K562 (cell line): Measurements from ENCODE around the gene VSNL1. TPM values are rescaled to one million over a fixed set of nuclear protein-coding genes. Genes with fewer than 3 reads are reported as not detected.

Source experiments
- ATAC-seq: fragments of 200-7000 bp; cut with Tn5 transposase; 3 replicates; pipeline ENCODE4 v1.9.1; 2020; ENCODE audit warnings: moderate library complexity
- BruUV-seq: library from RNA; stranded (reverse); fragments of 400-500 nt; replicated peaks from 2 replicates; lab custom pipeline; 2021; lab: Mats Ljungman, UMichigan
- CTCF ChIA-PET: fragments of 300-600 bp; formaldehyde crosslinking; extraction: SDS; loops from one replicate; lab custom pipeline; 2021; ENCODE audit warnings: low intra/inter-chr PET ratio; lab: Yijun Ruan, JAX
- POLR2A ChIA-PET: fragments of 300-600, 350-650 bp; sonication (Branson Sonifier 250); formaldehyde crosslinking; extraction: SDS; loops from one replicate; lab custom pipeline; 2021; ENCODE audit warnings: antibody characterized with exemption, inconsistent platforms; lab: Yijun Ruan, JAX
- DNase-seq, 4 experiments: peaks; one replicate each; pipeline versions ENCODE4 v3.0.0 to v3.0.0-alpha.2; 2011 to 2018; ENCODE audit warnings: low spot score in 3 of 4, mixed read lengths in 3 of 4; ENCODE audit errors: extremely low read depth in 1 of 4
- FAIRE-seq: peaks from 2 replicates; lab custom pipeline; 2011; peaks lifted over from hg19 to GRCh38; lab: Jason Lieb, UNC
- H2AFZ ChIP-seq: 2 replicates; pipeline ENCODE4 v1.6.0; 2011; ENCODE audit warnings: low read depth, low read length, control low read depth, inconsistent platforms
- H3K27ac ChIP-seq: fragments of 200-600 bp; 3 replicates; pipeline ENCODE4 v1.8.0; 2011; ENCODE audit warnings: low read depth, mild to moderate bottlenecking, control low read depth, inconsistent platforms, low read length, moderate library complexity, mixed read lengths; ENCODE audit errors: extremely low read depth
- H3K27me3 ChIP-seq, 2 experiments: fragments of 300-600 bp in 1 of 2; 2 replicates in 1 of 2; 3 replicates in 1 of 2; pipeline versions ENCODE4 v1.6.0 to v1.8.0; 2011; ENCODE audit warnings: inconsistent platforms in 2 of 2, low read length in 2 of 2, mild to moderate bottlenecking in 1 of 2, mixed read lengths in 1 of 2, moderate library complexity in 1 of 2; ENCODE audit not compliant: control insufficient read depth in 2 of 2, insufficient read depth in 2 of 2
- H3K36me3 ChIP-seq: fragments of 300-600 bp; 3 replicates; pipeline ENCODE4 v1.8.0; 2011; ENCODE audit warnings: mild to moderate bottlenecking, low read length, inconsistent platforms; ENCODE audit not compliant: control insufficient read depth, insufficient read depth
- H3K4me1 ChIP-seq, 2 experiments: fragments of 200-600 bp in 1 of 2; replicated peaks in 1 of 2; 2 replicates in 1 of 2; 3 replicates in 1 of 2; pipeline versions ENCODE4 v1.5.1 to v1.8.0; 2011; ENCODE audit warnings: inconsistent platforms in 2 of 2, low read length in 2 of 2, mild to moderate bottlenecking in 1 of 2, mixed read lengths in 1 of 2, moderate library complexity in 1 of 2; ENCODE audit not compliant: control insufficient read depth in 2 of 2, insufficient read depth in 2 of 2
- H3K4me2 ChIP-seq: 2 replicates; pipeline ENCODE4 v1.6.1; 2011; ENCODE audit warnings: low read length, control low read depth, inconsistent platforms, mixed read lengths; ENCODE audit not compliant: insufficient read depth
- H3K4me3 ChIP-seq: fragments of 200-600 bp; sonication (generic), shearing (Covaris generic); 2 replicates; pipeline ENCODE4 v1.5.1; 2016; ENCODE audit warnings: control low read depth, inconsistent platforms
- H3K79me2 ChIP-seq: fragments of 200-600 bp; 3 replicates; pipeline ENCODE4 v1.8.0; 2011; ENCODE audit warnings: low read length, inconsistent platforms; ENCODE audit not compliant: control insufficient read depth, insufficient read depth
- H3K9ac ChIP-seq, 2 experiments: 2 replicates each; pipeline versions ENCODE4 v1.6.0 to v1.6.1; 2011; ENCODE audit warnings: low read depth in 2 of 2, low read length in 2 of 2, control low read depth in 1 of 2, inconsistent platforms in 1 of 2, mild to moderate bottlenecking in 1 of 2, mixed read lengths in 1 of 2; ENCODE audit not compliant: insufficient read depth in 1 of 2
- H3K9me1 ChIP-seq: one replicate; pipeline ENCODE4 v1.6.0; 2011; ENCODE audit warnings: inconsistent platforms, mild to moderate bottlenecking, low read length, moderate library complexity; ENCODE audit not compliant: control insufficient read depth, insufficient read depth
- H3K9me3 ChIP-seq: replicated peaks from 2 replicates; pipeline ENCODE4 v1.5.1; 2011; ENCODE audit warnings: low read depth, low read length, inconsistent platforms; ENCODE audit not compliant: control insufficient read depth, insufficient read depth
- H4K20me1 ChIP-seq: replicated peaks from 2 replicates; pipeline ENCODE4 v1.6.1; 2011; ENCODE audit warnings: low read length, inconsistent platforms, mixed read lengths; ENCODE audit not compliant: control insufficient read depth, insufficient read depth
- CBX2 ChIP-seq: fragments of 200-600 bp; sonication (generic); IDR thresholded peaks from one replicate; pipeline ENCODE4 v1.6.1; 2012; ENCODE audit warnings: mild to moderate bottlenecking, low read length, inconsistent platforms; ENCODE audit not compliant: insufficient read depth, poor library complexity, severe bottlenecking
- CBX8 ChIP-seq: fragments of 200-600 bp; sonication (generic); IDR thresholded peaks from 2 replicates; pipeline ENCODE4 v1.6.1; 2012; ENCODE audit warnings: borderline replicate concordance, mixed run types, low read depth, mild to moderate bottlenecking, moderate library complexity, mixed read lengths, low read length, control low read depth, inconsistent platforms; ENCODE audit not compliant: poor library complexity, severe bottlenecking; ENCODE audit errors: extremely low read depth
- MBD2 ChIP-seq: sonication (generic); IDR thresholded peaks from 2 replicates; pipeline ENCODE4 v1.6.1; 2016; ENCODE audit warnings: low read depth, borderline replicate concordance
- WGBS: fragments of 100-300 bp; shearing (Covaris generic); methylation state at CpG from one replicate; pipeline ENCODE4 v1.1.6; 2016; ENCODE audit warnings: low coverage, mixed read lengths; ENCODE audit not compliant: insufficient coverage; ENCODE audit errors: missing lambda C conversion rate; 5-methylcytosine and 5-hydroxymethylcytosine counted together
- in situ Hi-C: fragments of 300-500 bp; cut with MboI; formaldehyde crosslinking; loops from 4 replicates; pipeline ENCODE4 v1.15.0; 2018; ENCODE audit warnings: inconsistent platforms, mixed read lengths
- intact Hi-C: fragments of 100-400 bp; cut with micrococcal nuclease; formaldehyde crosslinking; loops from 2 replicates; pipeline ENCODE4 v1.14.2; 2022
- polyA plus RNA-seq, 8 experiments: library from polyadenylated mRNA; depleted of rRNA in 4 of 8; stranded (reverse) in 5 of 8; unstranded in 3 of 8; fragments of >200 nt; fragmentation: Nextera tagmentation in 2 of 8; fragmentation: Illumina TruSeq in 1 of 8; extraction: Ambion mirVana in 2 of 8; extraction: Trizol in 1 of 8; gene quantifications; 2 replicates each; pipeline versions ENCODE4 v1.2.1 to v1.2.3, GENCODE V29; 2011 to 2014; ENCODE audit warnings: inconsistent platforms in 1 of 8, missing spikeins in 1 of 8
- total RNA-seq, 7 experiments: library from RNA; depleted of rRNA in 6 of 7; stranded (reverse); fragments of >200 nt in 6 of 7; fragmentation: Illumina TruSeq in 2 of 7; extraction: Trizol in 2 of 7; gene quantifications; 2 replicates each; pipeline versions ENCODE4 v1.2.1 to v1.2.3, GENCODE V29; 2011 to 2021; ENCODE audit warnings: low replicate concordance in 1 of 7

VSNL1 gene
- total and polyA plus RNA-seq, 9 of the 15 experiments (the other 6 are each of a cell fraction or from before 2014, with no cell fraction given) = 0.20 TPM; not detected in 8

DNA sequence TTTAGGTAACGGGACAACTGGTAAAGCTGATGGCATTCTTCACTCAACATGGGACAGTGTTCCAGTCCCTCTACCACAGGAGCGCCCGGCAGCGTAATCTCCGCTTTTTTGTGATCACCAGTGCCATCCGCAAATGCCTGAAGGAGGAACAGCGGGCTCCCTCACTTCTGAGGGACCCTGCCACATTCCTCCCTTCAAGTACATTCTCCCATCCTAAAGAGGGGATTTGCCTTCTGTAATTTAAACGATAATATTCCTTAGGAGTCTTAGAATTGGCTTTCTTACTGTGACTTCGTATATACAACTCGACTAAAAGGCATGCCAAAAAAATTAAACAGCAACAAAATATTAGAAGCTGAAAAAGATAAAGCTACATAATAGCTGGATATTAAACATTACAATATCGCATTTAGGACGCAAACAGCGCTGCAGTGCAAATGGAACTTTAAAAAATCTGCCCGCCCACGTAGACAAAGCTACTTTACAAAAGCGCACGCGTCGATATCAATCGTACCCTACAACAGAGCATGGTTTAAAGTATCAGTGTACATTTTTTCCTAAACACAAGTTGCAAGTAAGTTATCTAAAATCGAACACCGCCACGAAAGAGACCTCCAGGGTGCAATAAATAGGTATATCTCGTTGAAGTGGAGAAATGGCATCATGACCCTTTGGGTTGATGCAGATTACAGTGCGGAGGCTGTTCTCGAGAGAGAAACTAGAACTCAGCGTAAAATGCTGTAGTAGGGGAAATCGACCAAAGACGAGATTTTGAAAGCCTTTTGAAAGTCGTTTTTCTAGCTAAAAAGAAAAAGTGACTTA, 2.3 kb upstream of the VSNL1 start:
- POLR2A ChIA-PET = interaction anchor here (1.1 kb wide), 1 partner anchor 11 kb away, joined by 4 read pairs; no protein-coding TSS in a partner anchor
- no TSS peak for BruUV-seq
- 10% methylated on average over 29 of the region's 30 CpGs for WGBS
- no peak overlapping the region for H3K27ac ChIP-seq
- DNase-seq (no peak), ATAC-seq (peak; percentile 33), FAIRE-seq (no peak)
- H3K9me1 ChIP-seq = no peaks in the 10 kb centered on the region
- CTCF ChIA-PET = no interaction called here
- in situ Hi-C loops = no loop called here
- H3K27me3 ChIP-seq = peaks cover 31 to 37% of the 10 kb centered on the region in 2 experiments
- intact Hi-C loops = no loop called here
- H3K79me2 ChIP-seq = no peaks in the 10 kb centered on the region
- H3K4me3 ChIP-seq = peak overlapping the region; percentile 21; the same call in 1 of the 2 replicates
- no peaks in the 10 kb centered on the region for H4K20me1 ChIP-seq
- peak overlapping the region; percentile 40; the same call in 1 of the 2 replicates for H3K4me2 ChIP-seq
- no peaks in the 10 kb centered on the region for H3K36me3 ChIP-seq
- TF ChIP-seq MBD2 = no peak
- TF ChIP-seq CBX2 = peak; percentile 83
- TF ChIP-seq CBX8 = peak; percentile 93
- 0 out of 2 replicates have a peak overlapping the region, but pooled peaks have one; percentile 38 for H2AFZ ChIP-seq
- no peaks in the 10 kb centered on the region for H3K9me3 ChIP-seq
- H3K9ac ChIP-seq = 0 out of 4 replicates have a peak overlapping the region, but pooled peaks of 1 of the 2 experiments have one; percentile 43
- H3K4me1 ChIP-seq = peaks cover 0 to 17% of the 10 kb centered on the region in 2 experiments; a peak in 3 of 5 replicates
